ENCODE measurements around the gene OGFOD3. TPM values are rescaled to one million over a fixed set of nuclear protein-coding genes. Genes with fewer than 3 reads are reported as not detected.

OGFOD3 gene
- total and polyA plus RNA-seq, 9 of the 15 experiments (the other 6 are each of a cell fraction or from before 2014, with no cell fraction given): 0.69 to 44.7 (median 18.9) TPM

DNA sequence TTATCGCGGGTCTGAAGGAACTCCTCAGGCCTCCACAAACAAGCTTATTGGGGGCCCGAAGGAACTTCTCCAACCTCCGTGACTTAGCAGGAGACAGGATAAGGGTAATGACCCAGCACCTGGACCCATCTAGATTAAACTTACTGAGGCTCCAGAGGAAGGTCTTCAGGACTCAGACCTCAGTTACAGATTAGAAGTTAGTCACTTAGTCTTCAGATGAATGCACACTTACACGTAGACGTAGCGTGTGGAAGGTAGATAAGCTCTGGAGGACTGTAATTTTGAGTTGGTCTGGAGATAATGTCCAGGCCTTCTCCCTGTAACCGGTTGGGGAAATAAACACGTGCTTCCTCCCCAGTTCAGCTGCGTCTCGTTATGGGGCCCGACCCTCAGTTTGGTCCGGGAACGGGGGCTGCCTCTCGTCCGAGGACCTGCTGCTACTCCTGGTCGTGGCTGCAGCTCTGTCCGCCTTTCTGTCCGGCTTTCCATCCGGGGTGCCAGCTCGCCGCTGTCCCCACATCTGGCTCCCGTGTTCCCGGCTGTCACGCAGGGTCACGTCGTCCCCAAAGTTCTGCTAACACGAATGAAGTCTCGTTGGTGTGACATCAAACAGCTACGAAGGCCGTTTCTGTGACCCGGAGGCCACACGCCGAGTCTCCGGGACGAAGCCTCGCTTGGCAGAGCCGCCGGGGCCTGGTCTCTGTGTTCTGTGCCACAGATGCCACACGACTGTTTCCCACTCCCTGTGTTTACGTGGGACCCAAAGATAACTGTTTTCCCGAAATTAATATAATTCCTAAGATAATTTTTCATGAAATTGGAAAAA is 73.0 kb downstream of the OGFOD3 start (continued):
- TF ChIP-seq, protein P1, sequence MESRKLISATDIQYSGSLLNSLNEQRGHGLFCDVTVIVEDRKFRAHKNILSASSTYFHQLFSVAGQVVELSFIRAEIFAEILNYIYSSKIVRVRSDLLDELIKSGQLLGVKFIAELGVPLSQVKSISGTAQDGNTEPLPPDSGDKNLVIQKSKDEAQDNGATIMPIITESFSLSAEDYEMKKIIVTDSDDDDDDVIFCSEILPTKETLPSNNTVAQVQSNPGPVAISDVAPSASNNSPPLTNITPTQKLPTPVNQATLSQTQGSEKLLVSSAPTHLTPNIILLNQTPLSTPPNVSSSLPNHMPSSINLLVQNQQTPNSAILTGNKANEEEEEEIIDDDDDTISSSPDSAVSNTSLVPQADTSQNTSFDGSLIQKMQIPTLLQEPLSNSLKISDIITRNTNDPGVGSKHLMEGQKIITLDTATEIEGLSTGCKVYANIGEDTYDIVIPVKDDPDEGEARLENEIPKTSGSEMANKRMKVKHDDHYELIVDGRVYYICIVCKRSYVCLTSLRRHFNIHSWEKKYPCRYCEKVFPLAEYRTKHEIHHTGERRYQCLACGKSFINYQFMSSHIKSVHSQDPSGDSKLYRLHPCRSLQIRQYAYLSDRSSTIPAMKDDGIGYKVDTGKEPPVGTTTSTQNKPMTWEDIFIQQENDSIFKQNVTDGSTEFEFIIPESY (CRISPR knock-in tag; IDR thresholded peaks at IDR 0.05): peak; percentile 71; the same call in 1 of the 2 replicates
- TF ChIP-seq HOXB6 (CRISPR knock-in tag; IDR thresholded peaks at IDR 0.05; ENCODE audit: borderline replicate concordance) (peak; percentile 22; the same call in 1 of the 2 replicates), ZFP36 (IDR thresholded peaks at IDR 0.05; ENCODE audit: low read depth, low read length, partially characterized antibody) (no peak), CXXC5 (CRISPR knock-in tag; IDR thresholded peaks at IDR 0.05) (peak; percentile 98), ZNF77 (CRISPR knock-in tag; IDR thresholded peaks at IDR 0.05) (no peak), MEF2A (IDR thresholded peaks at IDR 0.05; ENCODE audit: control insufficient read depth, low read depth, low read length) (no peak), PTTG1 (tag; IDR thresholded peaks at IDR 0.05; ENCODE audit: low read depth) (peak; percentile 59), ZSCAN29 (IDR thresholded peaks at IDR 0.05) (no peak), ZKSCAN3 (CRISPR knock-in tag; IDR thresholded peaks at IDR 0.05) (no peak), KLF10 (CRISPR knock-in tag; IDR thresholded peaks at IDR 0.05) (no peak), POLR2AphosphoS5 (IDR thresholded peaks at IDR 0.05; ENCODE audit: control insufficient read depth, insufficient read depth, low read depth, low read length) (peak; percentile 97), NR4A1 (CRISPR knock-in tag; IDR thresholded peaks at IDR 0.05) (peak; percentile 8; the same call in 1 of the 2 replicates), NR4A1 (tag; IDR thresholded peaks at IDR 0.05) (peak; percentile 97), ZZZ3 (IDR thresholded peaks at IDR 0.05) (no peak), HMG20B (CRISPR knock-in tag; IDR thresholded peaks at IDR 0.05) (no peak), PCBP1 (IDR thresholded peaks at IDR 0.05; ENCODE audit: low read depth, low read length, poor library complexity, severe bottlenecking) (no peak)
- TF ChIP-seq, protein P2, sequence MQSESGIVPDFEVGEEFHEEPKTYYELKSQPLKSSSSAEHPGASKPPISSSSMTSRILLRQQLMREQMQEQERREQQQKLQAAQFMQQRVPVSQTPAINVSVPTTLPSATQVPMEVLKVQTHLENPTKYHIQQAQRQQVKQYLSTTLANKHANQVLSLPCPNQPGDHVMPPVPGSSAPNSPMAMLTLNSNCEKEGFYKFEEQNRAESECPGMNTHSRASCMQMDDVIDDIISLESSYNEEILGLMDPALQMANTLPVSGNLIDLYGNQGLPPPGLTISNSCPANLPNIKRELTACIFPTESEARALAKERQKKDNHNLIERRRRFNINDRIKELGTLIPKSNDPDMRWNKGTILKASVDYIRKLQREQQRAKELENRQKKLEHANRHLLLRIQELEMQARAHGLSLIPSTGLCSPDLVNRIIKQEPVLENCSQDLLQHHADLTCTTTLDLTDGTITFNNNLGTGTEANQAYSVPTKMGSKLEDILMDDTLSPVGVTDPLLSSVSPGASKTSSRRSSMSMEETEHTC (IDR thresholded peaks at IDR 0.05): peak; percentile 84
- TF ChIP-seq, protein P3, sequence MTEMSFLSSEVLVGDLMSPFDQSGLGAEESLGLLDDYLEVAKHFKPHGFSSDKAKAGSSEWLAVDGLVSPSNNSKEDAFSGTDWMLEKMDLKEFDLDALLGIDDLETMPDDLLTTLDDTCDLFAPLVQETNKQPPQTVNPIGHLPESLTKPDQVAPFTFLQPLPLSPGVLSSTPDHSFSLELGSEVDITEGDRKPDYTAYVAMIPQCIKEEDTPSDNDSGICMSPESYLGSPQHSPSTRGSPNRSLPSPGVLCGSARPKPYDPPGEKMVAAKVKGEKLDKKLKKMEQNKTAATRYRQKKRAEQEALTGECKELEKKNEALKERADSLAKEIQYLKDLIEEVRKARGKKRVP (CRISPR knock-in tag; IDR thresholded peaks at IDR 0.05): no peak; the same call in 1 of the 2 replicates
- TF ChIP-seq, protein P4, sequence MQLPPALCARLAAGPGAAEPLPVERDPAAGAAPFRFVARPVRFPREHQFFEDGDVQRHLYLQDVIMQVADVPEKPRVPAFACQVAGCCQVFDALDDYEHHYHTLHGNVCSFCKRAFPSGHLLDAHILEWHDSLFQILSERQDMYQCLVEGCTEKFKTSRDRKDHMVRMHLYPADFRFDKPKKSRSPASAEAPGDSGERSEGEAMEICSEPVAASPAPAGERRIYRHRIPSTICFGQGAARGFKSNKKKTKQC (CRISPR knock-in tag; IDR thresholded peaks at IDR 0.05): peak; percentile 65; the same call in 1 of the 2 replicates
- TF ChIP-seq, protein P5, sequence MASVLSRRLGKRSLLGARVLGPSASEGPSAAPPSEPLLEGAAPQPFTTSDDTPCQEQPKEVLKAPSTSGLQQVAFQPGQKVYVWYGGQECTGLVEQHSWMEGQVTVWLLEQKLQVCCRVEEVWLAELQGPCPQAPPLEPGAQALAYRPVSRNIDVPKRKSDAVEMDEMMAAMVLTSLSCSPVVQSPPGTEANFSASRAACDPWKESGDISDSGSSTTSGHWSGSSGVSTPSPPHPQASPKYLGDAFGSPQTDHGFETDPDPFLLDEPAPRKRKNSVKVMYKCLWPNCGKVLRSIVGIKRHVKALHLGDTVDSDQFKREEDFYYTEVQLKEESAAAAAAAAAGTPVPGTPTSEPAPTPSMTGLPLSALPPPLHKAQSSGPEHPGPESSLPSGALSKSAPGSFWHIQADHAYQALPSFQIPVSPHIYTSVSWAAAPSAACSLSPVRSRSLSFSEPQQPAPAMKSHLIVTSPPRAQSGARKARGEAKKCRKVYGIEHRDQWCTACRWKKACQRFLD (CRISPR knock-in tag; IDR thresholded peaks at IDR 0.05): peak; percentile 95
